ENCODE measurements around the gene LRP10. TPM values are rescaled to one million over a fixed set of nuclear protein-coding genes. Genes with fewer than 3 reads are reported as not detected.

LRP10 gene
- total RNA-seq, 2 donors from 2014 or later = 124 to 150 TPM

GRCh38 chr14:22875748-22876319 is 4.3 kb downstream of the LRP10 start:
- no peak for DNase-seq (ENCODE audit: low spot score)
- no peak for TF ChIP-seq CTCF (IDR thresholded peaks at IDR 0.05)
- H3K4me3 ChIP-seq = no peak overlapping the region
- H3K4me1 ChIP-seq (replicated peaks) = peaks cover 4% of the 10 kb centered on the region
- no peaks in the 10 kb centered on the region for H3K9me3 ChIP-seq
- WGBS = 94% methylated on average over 20 of the region's 20 CpGs
- intact Hi-C loops (cut with DNase I) = no loop called here
- no peak overlapping the region for H3K27ac ChIP-seq
- H3K36me3 ChIP-seq = peaks cover 19 to 33% of the 10 kb centered on the region in 2 donors
- no peaks in the 10 kb centered on the region for H3K27me3 ChIP-seq (replicated peaks; ENCODE audit: insufficient read depth)

- no peaks in the 10 kb centered on the region for H3K27me3 ChIP-seq (replicated peaks; ENCODE audit: insufficient read depth)
- H3K9me3 ChIP-seq = no peaks in the 10 kb centered on the region
- H3K27ac ChIP-seq = no peak overlapping the region
- no peak for DNase-seq (ENCODE audit: low spot score)
- WGBS = 92% methylated on average over 21 of the region's 22 CpGs
- H3K36me3 ChIP-seq = peaks cover 19 to 33% of the 10 kb centered on the region in 2 donors
- H3K4me1 ChIP-seq (replicated peaks) = peaks cover 4% of the 10 kb centered on the region
- intact Hi-C loops (cut with DNase I) = no loop called here
- no peak for TF ChIP-seq CTCF (IDR thresholded peaks at IDR 0.05)
- TF ChIP-seq POLR2AphosphoS5 (IDR thresholded peaks at IDR 0.05) = no peak
- TF ChIP-seq POLR2A (IDR thresholded peaks at IDR 0.05) = no peak
- H3K4me3 ChIP-seq = no peak overlapping the region
These were observed 5.5 kb downstream of the LRP10 start for GRCh38 chr14:22877000-22877501.

- intact Hi-C loops (cut with DNase I) = no loop called here
- no peak for DNase-seq (ENCODE audit: low spot score)
- Histone ChIP-seq H3K27me3 (replicated peaks; ENCODE audit: insufficient read depth) (no peaks in the 10 kb centered on the region), H3K4me1 (replicated peaks) (no peaks in the 10 kb centered on the region), H3K9me3 (no peaks in the 10 kb centered on the region), H3K27ac (no peak overlapping the region), H3K4me3 (no peak overlapping the region), H3K36me3 (peaks cover 19 to 31% of the 10 kb centered on the region in 2 donors)
- TF ChIP-seq POLR2AphosphoS5 (IDR thresholded peaks at IDR 0.05) (no peak), POLR2A (IDR thresholded peaks at IDR 0.05) (no peak), CTCF (IDR thresholded peaks at IDR 0.05) (no peak)
- 75% methylated on average over 8 of the region's 8 CpGs for WGBS
These were observed 7.0 kb downstream of the LRP10 start for GRCh38 chr14:22878271-22879246.

GRCh38 chr14:22882064-22882463 is 10.5 kb downstream of the LRP10 start:
- Histone ChIP-seq H3K27ac (no peak overlapping the region), H3K4me3 (no peak overlapping the region), H3K9me3 (no peaks in the 10 kb centered on the region), H3K36me3 (peaks cover 6 to 10% of the 10 kb centered on the region in 2 donors), H3K27me3 (replicated peaks; ENCODE audit: insufficient read depth) (no peaks in the 10 kb centered on the region), H3K4me1 (replicated peaks) (no peaks in the 10 kb centered on the region)
- TF ChIP-seq POLR2A (IDR thresholded peaks at IDR 0.05) (no peak), CTCF (IDR thresholded peaks at IDR 0.05) (no peak), POLR2AphosphoS5 (IDR thresholded peaks at IDR 0.05) (no peak)
- intact Hi-C loops (cut with DNase I) = no loop called here
- DNase-seq (ENCODE audit: low spot score) = no peak
- WGBS = 34% methylated on average over 7 of the region's 7 CpGs

All from prostate gland (tissue), 2 donors.